LoVo (cell line): ENCODE results near the gene WWC2.

ENCODE experiments used
- DNase-seq: peaks from one replicate; pipeline ENCODE4 v3.0.0-alpha.2; 2016; ENCODE audit warnings: low spot score

Gene WWC2

GRCh38 chr4:183354219-183354618 is 255.2 kb downstream of the WWC2 start:
- no peak for DNase-seq

GRCh38 chr4:183355405-183355804 is 256.3 kb downstream of the WWC2 start:
- no peak for DNase-seq

GRCh38 chr4:183356173-183356830 is 257.2 kb downstream of the WWC2 start:
- DNase-seq, result no peak

- DNase-seq, result no peak
Observed at GRCh38 chr4:183356931-183357675, 258.0 kb downstream of the WWC2 start.

GRCh38 chr4:183358215-183358755 is 259.2 kb downstream of the WWC2 start:
- no peak for DNase-seq

- no peak for DNase-seq
Observed at GRCh38 chr4:183360161-183360919, 261.3 kb downstream of the WWC2 start.

GRCh38 chr4:183362036-183362435 is 263.0 kb downstream of the WWC2 start:
- no peak for DNase-seq

GRCh38 chr4:183362916-183363542 is 264.0 kb downstream of the WWC2 start:
- no peak for DNase-seq

- DNase-seq, result no peak
Observed at GRCh38 chr4:183364025-183364424, 265.0 kb downstream of the WWC2 start.

- no peak for DNase-seq
Observed at GRCh38 chr4:183366206-183366835, 267.3 kb downstream of the WWC2 start.

- no peak for DNase-seq
Observed at GRCh38 chr4:183369073-183369472, 270.0 kb downstream of the WWC2 start.
